Measurements from ENCODE around the gene CDH10. TPM values are rescaled to one million over a fixed set of nuclear protein-coding genes. Genes with fewer than 3 reads are reported as not detected.

Gene CDH10
- total and polyA plus RNA-seq, 9 of the 15 experiments (the other 6 are each of a cell fraction or from before 2014, with no cell fraction given) = not detected

- TF ChIP-seq ZBTB5 (IDR thresholded peaks at IDR 0.05) (no peak), SIN3B (IDR thresholded peaks at IDR 0.05; ENCODE audit: low read depth) (no peak), RBM34 (IDR thresholded peaks at IDR 0.05; ENCODE audit: borderline replicate concordance, insufficient read depth, low read length) (no peak), ZNF197 (CRISPR knock-in tag; IDR thresholded peaks at IDR 0.05; ENCODE audit: low read depth) (no peak), ZNF830 (CRISPR knock-in tag; IDR thresholded peaks at IDR 0.05) (no peak), ZNF140 (CRISPR knock-in tag; IDR thresholded peaks at IDR 0.05) (no peak), SRSF1 (IDR thresholded peaks at IDR 0.05; ENCODE audit: low read depth, low read length) (no peak), GTF2A2 (tag; IDR thresholded peaks at IDR 0.05) (no peak), POLR2G (IDR thresholded peaks at IDR 0.05; ENCODE audit: low read depth, low read length) (no peak), TAF15 (IDR thresholded peaks at IDR 0.05; ENCODE audit: low read depth, low read length) (no peak), HES1 (IDR thresholded peaks at IDR 0.05; ENCODE audit: low read depth) (no peak), MXD1 (CRISPR knock-in tag; IDR thresholded peaks at IDR 0.05; ENCODE audit: borderline replicate concordance, poor library complexity, severe bottlenecking) (no peak), HDAC1 (IDR thresholded peaks at IDR 0.05) (no peak), GATA2 (CRISPR knock-in tag; IDR thresholded peaks at IDR 0.05) (no peak), KDM1A (IDR thresholded peaks at IDR 0.05) (no peak), DIDO1 (tag; IDR thresholded peaks at IDR 0.05; ENCODE audit: low read depth) (no peak), ZNF444 (CRISPR knock-in tag; IDR thresholded peaks at IDR 0.05) (no peak), ZNF184 (CRISPR knock-in tag; IDR thresholded peaks at IDR 0.05) (no peak), MTA3 (IDR thresholded peaks at IDR 0.05; ENCODE audit: borderline replicate concordance) (no peak), ZNF347 (CRISPR knock-in tag; IDR thresholded peaks at IDR 0.05; ENCODE audit: low read depth) (no peak)
- FAIRE-seq = no peak
- POLR2A ChIA-PET = no interaction called here
- CTCF ChIA-PET (ENCODE audit: low intra/inter-chr PET ratio) = no interaction called here
- intact Hi-C loops (cut with micrococcal nuclease) (no loop called here), in situ Hi-C loops (cut with MboI) (no loop called here)
- Histone ChIP-seq H3K9me1 (ENCODE audit: control insufficient read depth, insufficient read depth, low read length) (no peaks in the 10 kb centered on the region), H2AFZ (ENCODE audit: low read depth, low read length) (no peak overlapping the region), H3K9me3 (replicated peaks; ENCODE audit: control insufficient read depth, insufficient read depth, low read depth, low read length) (no peaks in the 10 kb centered on the region), H3K79me2 (ENCODE audit: control insufficient read depth, insufficient read depth, low read length) (no peaks in the 10 kb centered on the region), H3K27me3 (ENCODE audit: control insufficient read depth in 2 of 2, insufficient read depth in 2 of 2, low read length in 2 of 2) (no peaks in the 10 kb centered on the region), H3K4me3 (no peak overlapping the region), H3K9ac (ENCODE audit: insufficient read depth in 1 of 2, low read depth in 2 of 2, low read length in 2 of 2) (no peak overlapping the region), H4K20me1 (replicated peaks; ENCODE audit: control insufficient read depth, insufficient read depth, low read length) (no peaks in the 10 kb centered on the region), H3K27ac (ENCODE audit: extremely low read depth, low read depth, low read length) (no peak overlapping the region), H3K36me3 (ENCODE audit: control insufficient read depth, insufficient read depth, low read length) (no peaks in the 10 kb centered on the region), H3K4me1 (replicated peaks in 1 of 2; ENCODE audit: control insufficient read depth in 2 of 2, insufficient read depth in 2 of 2, low read length in 2 of 2) (no peaks in the 10 kb centered on the region), H3K4me2 (ENCODE audit: insufficient read depth, low read length) (no peak overlapping the region)
- ATAC-seq = no peak
- DNase-seq (ENCODE audit: extremely low read depth in 1 of 4, low spot score in 3 of 4) = no peak
- 0% methylated on average over 1 of the region's 1 CpG for WGBS (ENCODE audit: insufficient coverage, low coverage, missing lambda C conversion rate)
- no TSS peak for BruUV-seq (replicated peaks)
Measured at GRCh38 chr5:24629798-24630197, 15.0 kb downstream of the CDH10 start.

Measured in K562 (cell line).